ENCODE measurements around the gene BDH1.
"Not testable (repeated sequence)": the region's sequence is repeated elsewhere in the genome, so short reads cannot be mapped to it uniquely, and the experiment has no call there.

DNA sequence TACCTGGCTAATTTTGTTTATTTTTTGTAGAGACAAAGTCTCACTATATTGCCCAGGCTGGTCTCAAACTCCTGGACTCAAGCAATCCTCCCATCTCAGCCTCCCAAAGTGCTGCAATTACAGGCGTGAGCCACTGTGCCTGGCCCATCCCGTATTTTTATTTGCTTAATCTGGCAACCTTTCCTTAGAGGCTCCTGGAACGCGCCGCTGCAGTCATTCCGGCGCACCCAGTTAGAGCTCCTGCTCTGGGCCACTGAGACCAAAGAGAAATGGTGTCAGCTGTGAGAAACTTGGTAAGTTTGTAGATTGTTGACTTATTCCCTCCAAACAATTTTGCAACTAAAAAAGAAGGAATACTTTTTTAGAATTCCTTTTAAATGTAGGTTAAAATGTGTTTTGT is 78.0 kb downstream of the BDH1 start:
- not testable (repeated sequence) for TF ChIP-seq POLR2A (IDR thresholded peaks at IDR 0.05; ENCODE audit: extremely low read depth, insufficient read length); CTCF (IDR thresholded peaks at IDR 0.05; ENCODE audit: low read depth, low read length)
